Fibroblast of skin of scalp (primary cell): Measurements from ENCODE around the gene MEIS1.

ENCODE experiments used
- DNase-seq: peaks from one replicate; pipeline ENCODE4 v3.0.0-alpha.2; 2013

The MEIS1 gene

GRCh38 chr2:66431846-66432587 lies 2.9 kb upstream of the MEIS1 start:
- no peak for DNase-seq

DNA sequence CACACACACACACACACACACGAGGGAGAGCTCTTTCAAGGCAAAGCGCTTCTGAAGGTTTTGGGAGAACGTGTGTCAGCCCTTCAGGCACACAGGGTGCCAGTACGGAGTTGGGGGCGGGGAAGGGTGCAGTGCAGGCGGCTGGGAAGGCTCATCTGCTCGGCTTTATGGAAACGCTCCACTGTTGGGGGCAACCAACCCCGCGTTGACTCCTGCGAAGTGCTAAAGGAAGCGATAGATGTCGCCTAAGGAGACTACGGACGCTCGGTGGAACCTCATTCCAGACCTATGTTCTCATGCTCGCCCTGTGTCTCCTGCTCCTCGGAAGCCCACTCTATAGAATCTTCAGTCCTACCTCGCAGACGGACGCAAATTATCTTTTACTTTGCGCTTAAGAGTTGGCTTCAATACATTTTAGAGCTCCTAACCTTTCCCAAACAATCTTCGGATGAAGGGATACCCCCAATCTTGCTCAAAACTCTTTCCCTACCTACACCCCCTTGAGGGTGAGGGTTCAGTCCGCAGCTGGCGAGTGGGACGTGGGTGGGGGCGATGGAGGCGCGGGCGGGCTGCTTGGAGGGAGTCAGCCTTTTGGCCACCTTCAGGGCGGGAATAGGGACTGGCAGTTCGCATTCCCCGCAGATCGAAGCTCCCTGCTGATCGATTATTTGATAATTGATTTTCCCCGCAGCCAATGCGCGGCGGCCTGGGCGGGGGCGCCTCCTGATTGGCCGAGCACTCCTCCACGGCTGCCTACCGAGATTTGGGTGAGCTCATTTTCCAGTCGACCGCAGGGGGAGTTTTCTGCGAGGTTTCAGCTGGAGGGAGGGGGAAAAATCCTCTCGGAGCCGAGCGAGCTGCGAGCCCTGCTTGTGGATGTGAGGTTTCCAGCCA lies 1.9 kb upstream of the MEIS1 start:
- DNase-seq: peak; percentile 98

- no peak for DNase-seq
These were observed 1.3 kb upstream of the MEIS1 start for GRCh38 chr2:66433695-66433944.

GRCh38 chr2:66433945-66434678 lies 813 bp upstream of the MEIS1 start:
- DNase-seq: peak; percentile 74

DNA sequence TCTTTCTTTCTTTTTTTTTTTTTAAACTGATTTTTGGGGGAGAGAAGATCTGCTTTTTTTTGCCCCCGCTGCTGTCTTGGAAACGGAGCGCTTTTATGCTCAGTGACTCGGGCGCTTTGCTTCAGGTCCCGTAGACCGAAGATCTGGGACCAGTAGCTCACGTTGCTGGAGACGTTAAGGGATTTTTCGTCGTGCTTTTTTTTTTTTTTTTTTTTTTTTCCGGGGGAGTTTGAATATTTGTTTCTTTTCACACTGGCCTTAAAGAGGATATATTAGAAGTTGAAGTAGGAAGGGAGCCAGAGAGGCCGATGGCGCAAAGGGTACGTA lies 587 bp downstream of the MEIS1 start:
- no peak for DNase-seq

DNA sequence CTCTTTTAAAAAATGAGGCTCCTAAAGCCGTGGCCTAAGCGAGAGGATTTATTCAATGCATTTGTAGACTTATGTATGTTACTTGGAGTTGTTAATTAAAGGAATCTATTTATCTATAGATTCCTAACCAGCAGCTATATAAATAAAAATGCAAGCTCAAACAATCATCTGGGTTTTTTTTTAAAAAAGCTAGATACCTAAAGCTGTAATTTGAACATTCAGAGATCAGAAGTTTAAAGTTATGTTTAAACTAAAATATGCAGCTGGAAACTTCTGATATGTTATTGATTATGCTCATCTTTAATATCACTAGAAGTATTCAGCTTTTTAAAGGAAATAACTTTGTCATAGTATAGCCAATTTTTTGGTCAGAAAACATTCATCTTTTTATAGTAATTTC lies 1.0 kb downstream of the MEIS1 start:
- no peak for DNase-seq

DNA sequence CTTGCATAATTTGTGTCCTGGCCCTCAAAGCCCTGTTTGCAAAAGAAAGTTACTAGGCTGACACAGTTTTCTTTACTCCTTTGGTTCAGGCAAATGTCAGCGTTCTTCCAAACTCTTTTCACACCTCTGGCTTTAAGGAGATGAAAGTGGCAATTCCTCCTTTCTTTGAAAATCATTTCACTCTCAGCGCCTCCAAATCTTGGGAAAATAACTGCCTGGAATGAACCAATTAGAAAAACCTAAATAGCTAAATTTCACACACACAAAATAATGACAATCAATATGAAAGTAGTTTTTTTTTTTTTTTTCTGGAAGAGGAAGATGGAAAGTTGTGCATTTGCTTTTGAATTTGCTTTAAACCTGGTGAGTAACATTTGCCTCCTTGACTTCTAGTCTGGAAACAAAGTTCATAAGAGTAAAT lies 1.7 kb downstream of the MEIS1 start:
- DNase-seq: no peak

DNA sequence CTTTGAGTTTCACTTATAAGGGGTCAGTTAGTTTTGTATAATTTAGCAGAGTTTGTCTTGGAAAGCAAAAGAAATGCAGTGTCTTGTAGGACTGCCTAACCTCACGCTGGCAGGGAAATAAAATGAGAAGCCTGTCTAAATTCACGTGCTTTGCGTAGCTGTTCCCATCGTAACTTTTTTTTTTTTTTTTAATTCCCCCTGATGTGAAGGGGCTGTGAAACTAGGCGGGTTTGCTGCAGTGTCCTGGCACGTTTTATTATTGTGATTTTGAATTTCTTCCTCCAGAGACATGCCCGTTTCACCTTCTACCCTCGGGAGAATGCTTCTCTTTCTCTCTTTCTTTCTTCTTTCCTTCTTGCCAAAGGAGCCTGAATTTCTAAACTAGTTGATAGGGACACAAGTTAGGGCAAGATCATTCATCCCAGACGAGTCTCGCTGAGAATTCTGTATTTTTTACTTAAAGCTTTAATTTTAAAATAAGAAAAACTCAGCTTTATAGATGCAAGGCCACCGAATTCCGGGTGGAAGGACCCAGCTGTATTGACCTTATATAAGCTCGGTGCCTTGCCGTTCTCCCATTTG lies 2.3 kb downstream of the MEIS1 start:
- DNase-seq: peak; percentile 42

- peak; percentile 48 for DNase-seq
These were observed 3.0 kb downstream of the MEIS1 start for GRCh38 chr2:66437691-66438497.

DNA sequence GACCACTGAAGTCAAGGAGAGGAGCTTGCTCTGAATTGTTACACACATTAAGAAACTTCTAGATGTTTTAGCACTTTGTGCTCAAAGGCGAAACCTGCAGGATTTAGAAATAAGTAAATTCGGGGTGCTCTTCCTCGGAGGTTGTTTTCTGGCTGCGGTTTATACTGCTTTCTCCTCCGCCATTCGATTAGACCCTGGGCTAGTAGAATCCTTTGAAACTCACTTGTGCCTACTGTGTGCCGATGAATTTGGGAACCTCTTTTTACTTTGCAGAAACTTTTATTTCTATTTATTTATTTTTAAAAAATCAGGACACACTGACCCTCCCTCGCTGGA lies 3.5 kb downstream of the MEIS1 start:
- DNase-seq: no peak

GRCh38 chr2:66438891-66439811 lies 4.2 kb downstream of the MEIS1 start:
- peak; percentile 44 for DNase-seq

DNA sequence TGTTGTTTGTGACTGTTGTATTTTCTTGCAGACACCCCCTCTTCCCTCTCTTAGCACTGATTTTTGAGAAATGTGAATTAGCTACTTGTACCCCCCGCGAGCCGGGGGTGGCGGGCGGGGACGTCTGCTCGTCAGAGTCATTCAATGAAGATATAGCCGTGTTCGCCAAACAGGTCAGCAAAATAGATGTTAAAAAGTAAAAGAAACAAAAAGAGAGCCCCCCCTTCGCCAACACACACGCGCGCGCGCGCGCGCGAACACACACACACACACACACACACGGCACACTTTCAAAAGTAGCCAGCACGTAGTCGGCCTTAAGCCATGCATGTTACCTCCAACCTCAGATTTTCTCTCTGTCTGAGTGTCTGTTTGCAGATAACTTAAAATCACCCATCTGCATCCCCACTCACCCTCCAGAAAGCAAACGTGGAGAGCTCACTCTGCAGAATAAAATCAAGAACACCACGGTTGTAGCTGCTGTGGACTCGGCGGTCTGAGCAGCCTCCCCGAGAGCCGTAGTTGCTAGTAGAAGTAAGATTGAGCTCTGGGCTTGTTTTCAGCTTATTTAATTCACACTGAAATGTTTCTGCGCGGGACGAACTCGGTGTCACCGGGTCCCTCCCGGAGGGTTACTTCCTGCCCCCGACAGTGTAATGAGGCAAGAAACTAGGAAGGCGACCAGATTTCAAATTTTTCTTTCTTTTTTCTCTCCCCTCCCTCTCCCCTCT lies 5.1 kb downstream of the MEIS1 start:
- DNase-seq: peak; percentile 52

GRCh38 chr2:66440708-66441497 lies 6.0 kb downstream of the MEIS1 start:
- DNase-seq: peak; percentile 60

DNA sequence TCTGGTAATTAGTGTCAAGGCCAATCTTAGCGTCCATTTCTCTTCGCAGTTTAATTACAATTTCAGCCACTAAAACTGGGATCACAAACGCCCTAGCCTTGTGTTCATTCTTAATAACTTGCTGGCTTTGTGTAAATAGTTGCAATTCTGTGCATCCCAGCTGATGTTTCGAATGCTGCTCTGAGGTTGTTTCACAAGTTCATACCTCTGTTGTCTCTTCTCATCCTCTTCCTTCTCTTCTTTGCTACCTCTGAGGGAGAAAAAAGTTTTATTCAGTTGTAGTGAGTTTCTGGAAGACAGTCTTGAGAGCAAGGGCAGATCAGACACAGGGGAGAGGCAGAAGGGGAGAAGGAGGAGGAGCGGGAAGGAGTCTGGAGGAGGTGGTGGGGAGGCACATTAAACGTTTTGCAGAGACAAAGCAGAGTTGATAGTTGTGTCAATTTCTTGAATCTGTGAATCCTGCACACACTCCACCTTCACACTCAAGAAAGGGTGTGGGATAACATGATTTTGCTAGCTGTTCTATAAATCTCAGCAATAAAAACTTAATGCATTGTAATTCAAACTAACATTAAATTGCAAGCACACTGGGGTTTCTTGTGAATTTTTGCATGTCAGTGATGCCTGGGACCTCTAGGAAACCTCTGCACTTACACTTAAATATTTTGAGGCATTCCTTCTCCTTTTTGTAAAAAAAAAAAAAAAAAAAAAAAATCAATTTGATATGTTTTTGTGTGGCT lies 6.8 kb downstream of the MEIS1 start:
- DNase-seq: no peak

GRCh38 chr2:66442516-66443185 lies 7.7 kb downstream of the MEIS1 start:
- DNase-seq: no peak

DNA sequence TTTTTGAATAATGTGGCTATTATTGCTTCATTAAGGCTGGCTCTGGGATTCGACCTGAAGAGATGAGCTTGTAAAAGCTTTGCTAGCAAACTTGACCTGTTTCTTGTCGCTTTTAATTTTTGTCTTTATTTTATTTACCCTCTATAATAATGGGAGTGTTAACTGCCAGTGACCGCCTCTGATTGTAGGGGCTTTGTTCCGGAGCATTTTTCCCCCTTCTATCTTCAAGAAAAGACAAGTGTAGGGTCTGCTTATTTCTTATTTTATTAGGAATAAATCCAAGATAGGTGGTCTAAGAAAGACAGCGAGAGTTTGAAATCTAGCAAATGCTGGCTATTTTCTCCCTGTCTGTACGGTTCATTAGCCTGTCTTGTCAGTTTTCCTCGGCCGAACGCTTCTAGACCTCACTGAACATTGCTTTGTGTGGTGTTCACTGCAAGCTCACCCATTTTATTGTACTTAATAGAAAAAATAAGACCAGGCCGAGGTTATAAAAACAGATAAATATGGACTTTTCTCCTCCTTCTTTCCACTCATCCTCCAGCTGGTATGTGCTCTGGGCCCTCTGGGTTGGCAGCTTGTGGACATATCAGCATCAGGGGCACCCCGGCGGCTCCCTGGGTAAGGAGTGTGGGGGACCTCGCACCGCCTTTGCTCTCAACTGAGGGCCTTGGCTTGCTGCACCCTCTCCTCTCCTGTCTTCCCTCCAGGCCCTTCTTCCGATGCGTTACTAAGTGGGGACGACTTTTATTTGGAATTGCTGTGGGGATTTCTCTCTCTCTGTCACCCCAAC lies 8.5 kb downstream of the MEIS1 start:
- DNase-seq: no peak
